Vagina (tissue), 2 donors: ENCODE results near the gene ACAD8. TPM values are rescaled to one million over a fixed set of nuclear protein-coding genes. Genes with fewer than 3 reads are reported as not detected.

Experiments used
- DNase-seq, 2 donors: peaks; one replicate each; pipeline ENCODE4 v3.0.0-alpha.2; 2017; ENCODE audit errors: extremely low spot score in 2 of 2
- H3K27ac ChIP-seq: fragments of 200-600 bp; sonication (generic); one replicate; pipeline ENCODE4 v1.5.1; 2019
- H3K27me3 ChIP-seq: fragments of 200-600 bp; sonication (generic); one replicate; pipeline ENCODE4 v1.5.1; 2019
- H3K36me3 ChIP-seq, 2 donors: fragments of 200-600 bp; sonication (generic); one replicate each; pipeline ENCODE4 v1.5.1; 2017 to 2019
- H3K4me1 ChIP-seq: fragments of 200-600 bp; sonication (generic); one replicate; pipeline ENCODE4 v1.5.1; 2019
- H3K4me3 ChIP-seq, 2 donors: fragments of 200-600 bp; sonication (generic); 1 replicate in 1 of 2; 2 replicates in 1 of 2; pipeline ENCODE4 v1.5.1; 2016 to 2019
- H3K9me3 ChIP-seq: fragments of 200-600 bp; sonication (generic); one replicate; pipeline ENCODE4 v1.5.1; 2019
- POLR2A ChIP-seq, 2 donors: fragments of 450-650 bp; IDR thresholded peaks; one replicate each; pipeline ENCODE4 v1.6.1; 2017; ENCODE audit warnings: antibody characterized with exemption in 2 of 2, mild to moderate bottlenecking in 2 of 2, moderate library complexity in 2 of 2
- POLR2AphosphoS5 ChIP-seq, 2 donors: sonication (generic); formaldehyde crosslinking; IDR thresholded peaks; one replicate each; pipeline ENCODE4 v1.9.0; 2017; ENCODE audit warnings: antibody characterized with exemption in 2 of 2, mild to moderate bottlenecking in 2 of 2, low read depth in 1 of 2; ENCODE audit not compliant: insufficient read depth in 1 of 2
- intact Hi-C: fragments of 100-400 bp; cut with DNase I; formaldehyde crosslinking; loops from one replicate; pipeline ENCODE4 v1.15.1; 2023
- total RNA-seq: library from RNA; depleted of rRNA; stranded (reverse); fragments of >200 nt; gene quantifications from one replicate; pipeline ENCODE4 v1.2.3, GENCODE V29; 2016
- TF ChIP-seq, protein P1 (sequence below), 3 experiments: fragments of 450-650 bp in 2 of 3; fragments of 200-600 bp in 1 of 3; sonication (generic) in 1 of 3; IDR thresholded peaks; one replicate each; pipeline ENCODE4 v1.5.1; 2017 to 2019; ENCODE audit warnings: antibody characterized with exemption in 3 of 3, mild to moderate bottlenecking in 2 of 3, moderate library complexity in 2 of 3

ACAD8 gene
- total RNA-seq, 1 donor from 2014 or later, result 31.9 TPM

- Histone ChIP-seq H3K27me3 (no peaks in the 10 kb centered on the region), H3K9me3 (no peaks in the 10 kb centered on the region), H3K4me3 (peak overlapping the region; percentile 89), H3K27ac (peak overlapping the region; percentile 95), H3K4me1 (peaks cover 59% of the 10 kb centered on the region), H3K36me3 (no peaks in the 10 kb centered on the region)
- DNase-seq, result peak in 1 of 2 donors; percentile 89
- intact Hi-C loops, result no loop called here
- peak in 1 of 2 donors; percentile 26 for TF ChIP-seq POLR2AphosphoS5 (IDR thresholded peaks at IDR 0.05; ENCODE audit: insufficient read depth in 1 of 2, low read depth in 1 of 2)
- TF ChIP-seq, protein P1, sequence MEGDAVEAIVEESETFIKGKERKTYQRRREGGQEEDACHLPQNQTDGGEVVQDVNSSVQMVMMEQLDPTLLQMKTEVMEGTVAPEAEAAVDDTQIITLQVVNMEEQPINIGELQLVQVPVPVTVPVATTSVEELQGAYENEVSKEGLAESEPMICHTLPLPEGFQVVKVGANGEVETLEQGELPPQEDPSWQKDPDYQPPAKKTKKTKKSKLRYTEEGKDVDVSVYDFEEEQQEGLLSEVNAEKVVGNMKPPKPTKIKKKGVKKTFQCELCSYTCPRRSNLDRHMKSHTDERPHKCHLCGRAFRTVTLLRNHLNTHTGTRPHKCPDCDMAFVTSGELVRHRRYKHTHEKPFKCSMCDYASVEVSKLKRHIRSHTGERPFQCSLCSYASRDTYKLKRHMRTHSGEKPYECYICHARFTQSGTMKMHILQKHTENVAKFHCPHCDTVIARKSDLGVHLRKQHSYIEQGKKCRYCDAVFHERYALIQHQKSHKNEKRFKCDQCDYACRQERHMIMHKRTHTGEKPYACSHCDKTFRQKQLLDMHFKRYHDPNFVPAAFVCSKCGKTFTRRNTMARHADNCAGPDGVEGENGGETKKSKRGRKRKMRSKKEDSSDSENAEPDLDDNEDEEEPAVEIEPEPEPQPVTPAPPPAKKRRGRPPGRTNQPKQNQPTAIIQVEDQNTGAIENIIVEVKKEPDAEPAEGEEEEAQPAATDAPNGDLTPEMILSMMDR (IDR thresholded peaks at IDR 0.05), result no peak
- TF ChIP-seq POLR2A (IDR thresholded peaks at IDR 0.05), result no peak
These were observed 28.4 kb upstream of the ACAD8 start for GRCh38 chr11:134224710-134225664.

GRCh38 chr11:134226806-134227325, 26.5 kb upstream of the ACAD8 start:
- intact Hi-C loops, result no loop called here
- H3K4me1 ChIP-seq, result peaks cover 76% of the 10 kb centered on the region
- no peak for TF ChIP-seq POLR2A (IDR thresholded peaks at IDR 0.05)
- TF ChIP-seq, protein P1 (IDR thresholded peaks at IDR 0.05), result no peak
- TF ChIP-seq POLR2AphosphoS5 (IDR thresholded peaks at IDR 0.05; ENCODE audit: insufficient read depth in 1 of 2, low read depth in 1 of 2), result no peak
- H3K9me3 ChIP-seq, result no peaks in the 10 kb centered on the region
- H3K27me3 ChIP-seq, result no peaks in the 10 kb centered on the region
- no peak overlapping the region for H3K4me3 ChIP-seq
- peak in 1 of 2 donors; percentile 79 for DNase-seq
- H3K27ac ChIP-seq, result no peak overlapping the region
- no peaks in the 10 kb centered on the region for H3K36me3 ChIP-seq

GRCh38 chr11:134228625-134229024, 24.7 kb upstream of the ACAD8 start:
- no peak overlapping the region for H3K4me3 ChIP-seq
- H3K27ac ChIP-seq, result no peak overlapping the region
- no peaks in the 10 kb centered on the region for H3K9me3 ChIP-seq
- peaks cover 76% of the 10 kb centered on the region for H3K4me1 ChIP-seq
- H3K36me3 ChIP-seq, result no peaks in the 10 kb centered on the region
- H3K27me3 ChIP-seq, result no peaks in the 10 kb centered on the region
- DNase-seq, result peak in 1 of 2 donors; percentile 25
- TF ChIP-seq POLR2A (IDR thresholded peaks at IDR 0.05), result no peak
- no peak for TF ChIP-seq POLR2AphosphoS5 (IDR thresholded peaks at IDR 0.05; ENCODE audit: insufficient read depth in 1 of 2, low read depth in 1 of 2)
- TF ChIP-seq, protein P1 (IDR thresholded peaks at IDR 0.05), result no peak
- intact Hi-C loops, result no loop called here

- TF ChIP-seq POLR2A (IDR thresholded peaks at IDR 0.05) (no peak), POLR2AphosphoS5 (IDR thresholded peaks at IDR 0.05; ENCODE audit: insufficient read depth in 1 of 2, low read depth in 1 of 2) (no peak)
- TF ChIP-seq, protein P1 (IDR thresholded peaks at IDR 0.05), result no peak
- intact Hi-C loops, result no loop called here
- Histone ChIP-seq H3K9me3 (no peaks in the 10 kb centered on the region), H3K27me3 (no peaks in the 10 kb centered on the region), H3K4me1 (peaks cover 75% of the 10 kb centered on the region), H3K36me3 (no peaks in the 10 kb centered on the region), H3K4me3 (no peak overlapping the region), H3K27ac (no peak overlapping the region)
- DNase-seq, result peak in 1 of 2 donors; percentile 16
These were observed 24.1 kb upstream of the ACAD8 start for GRCh38 chr11:134229126-134229790.
